Spleen (tissue), 7 donors: ENCODE data around the gene TGFBI.

Source experiments
- CTCF ChIP-seq, 11 experiments: fragments of 200-600 bp in 7 of 11; fragments of 450-650 bp in 4 of 11; sonication (generic) in 4 of 11; IDR thresholded peaks in 8 of 11; conservative IDR thresholded peaks in 3 of 11; 1 replicate in 7 of 11; 2 replicates in 4 of 11; pipeline versions ENCODE4 v1.4.0 to v1.8.0; 2016 to 2021; ENCODE audit warnings: antibody characterized with exemption in 11 of 11, inconsistent platforms in 4 of 11, mild to moderate bottlenecking in 1 of 11
- POLR2A ChIP-seq, 3 donors: fragments of 450-650 bp; IDR thresholded peaks; one replicate each; pipeline ENCODE4 v1.5.1; 2017; ENCODE audit warnings: antibody characterized with exemption in 3 of 3, mild to moderate bottlenecking in 1 of 3
- POLR2AphosphoS5 ChIP-seq, 3 donors: sonication (generic); formaldehyde crosslinking; IDR thresholded peaks; one replicate each; pipeline ENCODE4 v1.5.1; 2017; ENCODE audit warnings: antibody characterized with exemption in 3 of 3
- donor health status: DM: no; HTN: no; CAD: no; lungs with moderate emphysema.
- donor health status: DM: no; HTN: no; CAD: no.
- donor health status: DM: no; HTN: no; CAD: no.

- TF ChIP-seq CTCF (IDR thresholded peaks at IDR 0.05 in 8 of 11, conservative IDR thresholded peaks at IDR 0.05 in 3 of 11) (no peak), POLR2A (IDR thresholded peaks at IDR 0.05) (no peak), POLR2AphosphoS5 (IDR thresholded peaks at IDR 0.05) (no peak)
These were observed 29.2 kb upstream of the TGFBI start for GRCh38 chr5:135999406-136000139.
